ENCODE data around the gene TULP4.
"Not testable (repeated sequence)": the region's sequence is repeated elsewhere in the genome, so short reads cannot be mapped to it uniquely, and the experiment has no call there.

Gene TULP4

GRCh38 chr6:158503222-158503621 is 191.0 kb downstream of the TULP4 start:
- no peak for DNase-seq (ENCODE audit: low read depth)

DNA sequence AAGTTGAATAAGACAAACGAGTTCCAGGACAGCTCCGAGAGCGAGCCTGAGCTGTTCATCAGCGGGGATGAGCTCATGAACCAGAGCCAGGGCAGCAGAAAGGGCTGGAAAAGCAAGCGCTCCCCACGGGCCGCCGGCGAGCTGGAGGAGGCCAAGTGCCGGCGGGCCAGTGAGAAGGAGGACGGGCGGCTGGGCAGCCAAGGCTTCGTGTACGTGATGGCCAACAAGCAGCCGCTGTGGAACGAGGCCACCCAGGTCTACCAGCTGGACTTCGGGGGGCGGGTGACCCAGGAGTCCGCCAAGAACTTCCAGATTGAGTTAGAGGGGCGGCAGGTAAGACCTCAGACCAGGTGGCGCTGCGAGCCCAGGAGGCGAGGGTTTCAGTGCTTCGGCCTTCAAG is 191.6 kb downstream of the TULP4 start:
- no peak for DNase-seq (ENCODE audit: low read depth)

DNA sequence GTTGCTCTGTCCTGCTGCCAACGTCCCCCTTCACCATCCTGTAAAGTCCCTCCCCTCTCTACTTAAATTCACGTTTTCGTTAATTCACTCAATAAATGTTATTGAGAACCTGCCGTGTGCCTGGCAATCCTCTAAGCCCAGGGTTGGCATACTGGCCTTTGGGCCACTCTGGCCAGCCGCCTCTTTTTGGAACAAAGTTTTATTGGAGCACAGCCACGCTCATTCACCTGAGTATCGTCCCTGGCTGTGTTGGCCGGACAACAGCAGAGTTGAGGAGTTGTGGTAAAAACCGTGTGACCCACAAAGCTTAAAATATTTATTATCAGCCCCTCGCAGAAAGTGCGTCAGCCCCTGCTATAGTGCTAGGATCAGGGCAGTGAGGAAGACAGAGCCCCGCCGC is 192.9 kb downstream of the TULP4 start:
- no peak for DNase-seq (ENCODE audit: low read depth)

DNA sequence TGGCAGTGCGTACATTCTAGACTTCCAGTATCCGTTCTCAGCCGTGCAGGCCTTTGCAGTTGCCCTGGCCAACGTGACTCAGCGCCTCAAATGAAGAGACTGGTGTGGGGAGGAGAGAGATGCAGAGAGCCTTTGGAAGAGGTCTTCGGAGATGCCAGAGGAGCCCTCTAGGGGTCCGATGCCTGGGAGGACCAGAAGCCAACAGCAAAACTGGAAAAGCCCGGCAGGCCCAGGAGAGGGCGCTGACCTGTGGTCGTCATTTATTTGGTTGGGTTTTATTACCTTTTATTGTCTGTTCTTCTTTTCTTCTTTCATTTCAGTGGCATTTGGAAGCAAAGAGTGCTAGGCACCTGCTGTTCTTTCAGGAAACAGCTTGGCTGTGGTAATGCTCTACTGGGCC is 194.3 kb downstream of the TULP4 start:
- DNase-seq (ENCODE audit: low read depth): no peak

DNA sequence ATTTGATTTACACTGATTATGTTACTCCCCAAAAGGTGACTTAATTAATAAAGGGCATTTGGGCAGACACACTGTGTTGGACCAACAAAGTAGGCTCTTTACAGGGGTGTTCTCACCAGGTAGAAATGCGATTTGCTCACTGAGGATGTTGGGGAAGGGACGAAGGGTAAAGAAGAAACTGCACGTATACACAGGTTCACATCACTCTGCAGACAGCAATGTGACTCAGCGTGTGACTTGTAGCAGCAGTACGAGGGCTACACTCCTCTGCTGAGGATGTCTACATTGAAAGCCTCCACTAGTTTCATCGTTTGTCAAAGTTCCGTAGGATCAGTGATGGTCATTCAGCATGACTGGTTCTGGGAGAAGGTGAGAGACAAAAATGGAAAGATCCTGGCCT is 194.9 kb downstream of the TULP4 start:
- no peak for DNase-seq (ENCODE audit: low read depth)

DNA sequence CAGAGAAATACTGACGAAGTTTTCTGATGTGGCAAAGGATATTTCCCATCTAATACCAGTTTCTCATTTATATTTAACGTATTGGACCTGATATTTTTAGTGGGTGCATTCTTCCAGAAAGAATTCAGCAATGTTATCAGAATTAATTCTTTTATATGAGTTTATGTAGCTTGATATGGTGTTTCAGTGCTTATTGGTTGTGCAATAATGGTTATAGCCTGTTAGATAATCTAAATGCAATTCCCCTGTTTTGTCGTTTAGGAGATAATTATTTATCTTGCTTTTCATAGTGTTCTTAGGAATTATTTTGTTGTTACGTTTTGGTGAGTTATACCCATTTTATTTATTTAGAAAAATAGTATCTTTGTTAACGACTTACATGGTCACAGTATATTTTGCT is 196.2 kb downstream of the TULP4 start:
- DNase-seq (ENCODE audit: low read depth): no peak

- no peak for DNase-seq (ENCODE audit: low read depth)
Measured at GRCh38 chr6:158509465-158509864, 197.2 kb downstream of the TULP4 start.

GRCh38 chr6:158512809-158513208 is 200.5 kb downstream of the TULP4 start:
- no peak for DNase-seq (ENCODE audit: low read depth)

- no peak for DNase-seq (ENCODE audit: low read depth)
Measured at GRCh38 chr6:158514176-158514575, 201.9 kb downstream of the TULP4 start.

GRCh38 chr6:158514991-158515390 is 202.7 kb downstream of the TULP4 start:
- no peak for DNase-seq (ENCODE audit: low read depth)

GRCh38 chr6:158516098-158516497 is 203.8 kb downstream of the TULP4 start:
- no peak for DNase-seq (ENCODE audit: low read depth)

- no peak for DNase-seq (ENCODE audit: low read depth)
Measured at GRCh38 chr6:158517038-158517437, 204.8 kb downstream of the TULP4 start.

GRCh38 chr6:158517581-158517980 is 205.3 kb downstream of the TULP4 start:
- no peak for DNase-seq (ENCODE audit: low read depth)

- DNase-seq (ENCODE audit: low read depth): no peak
Measured at GRCh38 chr6:158518191-158519127, 206.2 kb downstream of the TULP4 start.

GRCh38 chr6:158519300-158519699 is 207.0 kb downstream of the TULP4 start:
- DNase-seq (ENCODE audit: low read depth): no peak

- no peak for DNase-seq (ENCODE audit: low read depth)
Measured at GRCh38 chr6:158519761-158520160, 207.5 kb downstream of the TULP4 start.

DNA sequence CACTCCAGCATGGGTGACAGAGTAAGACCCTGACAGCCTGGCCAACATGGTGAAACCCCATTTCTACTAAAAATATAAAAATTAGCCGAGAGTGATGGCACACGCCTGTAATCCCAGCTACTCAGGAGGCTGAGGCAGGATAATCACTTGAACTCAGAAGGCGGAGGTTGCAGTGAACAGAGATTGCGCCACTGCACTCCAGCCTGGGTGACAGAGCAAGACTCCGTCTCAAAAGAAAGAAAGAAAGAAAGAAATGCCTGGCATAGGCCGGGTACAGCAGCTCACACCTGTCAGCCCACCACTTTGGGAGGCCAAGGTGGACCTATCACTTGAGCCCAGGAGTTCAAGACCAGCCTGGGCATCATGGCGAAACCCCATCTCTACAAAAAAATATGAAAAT is 208.7 kb downstream of the TULP4 start:
- DNase-seq (ENCODE audit: low read depth): not testable (repeated sequence)

DNA sequence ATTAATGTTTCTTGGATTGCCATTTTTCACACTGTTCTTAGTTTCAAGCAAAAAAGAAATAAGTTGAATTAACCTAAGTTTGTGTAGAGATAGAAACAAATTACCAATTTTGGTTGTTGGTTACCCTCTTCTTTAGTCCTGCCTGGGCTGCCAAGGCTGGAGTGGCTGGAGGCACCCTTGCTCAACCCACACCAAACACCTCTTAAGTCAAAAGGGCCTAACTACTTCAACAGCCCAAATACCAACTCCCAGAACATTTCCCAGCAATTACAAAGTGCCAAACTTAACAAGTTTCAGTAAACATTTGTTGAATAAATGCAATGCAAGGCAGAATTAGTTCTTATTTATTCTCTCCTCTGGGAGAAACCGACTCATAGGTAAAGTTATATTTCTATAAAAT is 209.5 kb downstream of the TULP4 start:
- DNase-seq (ENCODE audit: low read depth): no peak

DNA sequence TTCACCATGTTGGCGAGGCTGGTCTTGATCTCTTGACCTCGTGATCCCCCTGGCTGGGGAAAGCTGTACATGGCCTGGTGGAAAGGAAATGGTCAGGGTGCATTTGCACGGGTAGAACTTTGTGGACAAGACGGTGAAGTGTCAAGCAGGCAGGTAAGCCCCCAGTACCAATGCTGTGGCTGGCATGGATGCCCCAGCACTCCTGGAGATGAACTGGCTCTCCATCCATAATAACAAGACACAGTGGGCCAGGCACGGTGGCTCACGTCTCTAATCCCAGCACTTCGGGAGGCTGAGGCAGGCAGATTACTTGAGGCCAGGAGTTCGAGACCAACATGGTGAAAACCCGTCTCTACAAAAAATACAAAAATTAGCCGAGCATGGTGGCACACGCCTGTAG is 210.4 kb downstream of the TULP4 start:
- DNase-seq (ENCODE audit: low read depth): no peak

- DNase-seq (ENCODE audit: low read depth): no peak
Measured at GRCh38 chr6:158524311-158524710, 212.0 kb downstream of the TULP4 start.

DNA sequence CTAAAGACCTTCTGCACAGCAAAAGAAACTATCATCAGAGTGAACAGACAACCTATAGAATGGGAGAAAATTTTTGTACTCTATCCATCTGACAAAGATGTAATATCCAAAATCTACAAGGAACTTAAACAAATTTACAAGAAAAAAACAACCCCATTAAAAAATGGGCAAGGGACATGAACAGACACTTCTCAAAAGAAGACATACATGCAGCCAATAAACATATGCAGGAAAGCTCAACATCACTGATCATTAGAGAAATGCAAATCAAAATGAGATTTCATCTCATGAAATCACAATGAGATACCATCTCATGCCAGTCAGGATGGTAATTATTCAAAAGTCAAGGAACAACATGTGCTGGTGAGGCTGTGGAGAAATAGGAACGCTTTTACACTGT is 215.6 kb downstream of the TULP4 start:
- not testable (repeated sequence) for DNase-seq (ENCODE audit: low read depth)

- no peak for DNase-seq (ENCODE audit: low read depth)
Measured at GRCh38 chr6:158528826-158529225, 216.6 kb downstream of the TULP4 start.

GRCh38 chr6:158529629-158530028 is 217.4 kb downstream of the TULP4 start:
- DNase-seq (ENCODE audit: low read depth): no peak

GRCh38 chr6:158531566-158531965 is 219.3 kb downstream of the TULP4 start:
- DNase-seq (ENCODE audit: low read depth): no peak

Data from stimulated activated CD8-positive, alpha-beta memory T cell treated with anti-CD3 and anti-CD28 coated beads, Interleukin-12 subunit alpha, Interleukin-12 subunit beta, amount 100 ng/mL, for 4 hours (primary cell).